Measurements from ENCODE around the gene TDRD12. TPM values are rescaled to one million over a fixed set of nuclear protein-coding genes. Genes with fewer than 3 reads are reported as not detected.
"Not testable (repeated sequence)": the region's sequence is repeated elsewhere in the genome, so short reads cannot be mapped to it uniquely, and the experiment has no call there.

TDRD12 gene
- total and polyA plus RNA-seq, 4 donors: under 0.01 to 0.23 (median 0.02) TPM; not detected in 1

DNA sequence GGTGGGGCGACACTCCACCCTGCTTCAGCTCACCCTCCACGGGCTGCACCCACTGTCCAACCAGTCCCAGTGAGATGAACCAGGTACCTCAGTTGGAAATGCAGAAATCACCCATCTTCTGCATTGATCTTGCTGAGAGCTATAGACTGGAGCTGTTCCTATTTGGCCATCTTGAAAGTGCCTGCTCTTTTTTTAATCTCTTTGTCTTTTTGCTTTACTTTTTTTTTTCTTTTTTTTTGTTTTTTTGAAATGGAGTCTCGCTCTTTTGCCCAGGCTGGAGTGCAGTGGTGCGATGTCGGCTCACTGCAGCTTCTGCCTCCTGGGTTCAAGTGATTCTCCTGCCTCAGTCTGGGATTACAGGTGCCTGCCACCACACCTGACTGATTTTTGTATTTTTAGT is 68.3 kb downstream of the TDRD12 start:
- not testable (repeated sequence) for H3K4me1 ChIP-seq (ENCODE audit: control insufficient read depth in 4 of 4, insufficient read depth in 4 of 4, low read length in 3 of 4); H3K4me3 ChIP-seq (ENCODE audit: low read depth in 1 of 3, low read length in 3 of 3); H3K27ac ChIP-seq (ENCODE audit: low read depth in 1 of 2, low read length in 2 of 2); H3K9ac ChIP-seq (ENCODE audit: low read depth in 1 of 2, low read length in 2 of 2); H3K9me3 ChIP-seq (ENCODE audit: control insufficient read depth in 4 of 4, low read length in 3 of 4); H3K27me3 ChIP-seq (ENCODE audit: control insufficient read depth in 4 of 4, insufficient read depth in 4 of 4, low read length in 3 of 4); DNase-seq (ENCODE audit: low spot score); H3K36me3 ChIP-seq (ENCODE audit: control insufficient read depth in 4 of 4, insufficient read depth in 3 of 4, low read depth in 1 of 4, low read length in 3 of 4)
- 95% methylated on average over 5 of the region's 5 CpGs for WGBS

DNA sequence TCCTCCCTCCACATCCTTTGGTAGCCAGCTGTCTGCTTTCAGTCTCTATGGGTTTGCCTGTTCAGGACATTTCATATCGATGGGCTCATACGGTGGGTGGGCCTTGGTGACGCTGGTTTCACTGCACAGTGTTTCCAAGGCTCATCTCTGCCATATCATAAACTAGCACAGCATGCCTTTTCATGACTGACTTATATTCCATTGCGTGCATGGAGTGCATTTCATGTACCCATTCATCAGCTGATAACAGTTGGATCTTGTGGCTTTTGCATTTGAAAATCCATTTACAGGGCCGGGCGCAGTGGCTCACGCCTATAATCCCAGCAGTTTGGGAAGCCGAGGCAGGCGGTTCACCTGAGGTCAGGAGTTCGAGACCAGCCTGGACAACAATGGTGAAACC is 69.9 kb downstream of the TDRD12 start:
- WGBS: 93% methylated on average over 10 of the region's 10 CpGs
- Histone ChIP-seq H3K27me3 (ENCODE audit: control insufficient read depth in 4 of 4, insufficient read depth in 4 of 4, low read length in 3 of 4) (no peaks in the 10 kb centered on the region), H3K36me3 (ENCODE audit: control insufficient read depth in 4 of 4, insufficient read depth in 3 of 4, low read depth in 1 of 4, low read length in 3 of 4) (no peaks in the 10 kb centered on the region), H3K9me3 (ENCODE audit: control insufficient read depth in 4 of 4, low read length in 3 of 4) (no peaks in the 10 kb centered on the region), H3K4me3 (ENCODE audit: low read depth in 1 of 3, low read length in 3 of 3) (no peak overlapping the region), H3K9ac (ENCODE audit: low read depth in 1 of 2, low read length in 2 of 2) (no peak overlapping the region), H3K4me1 (ENCODE audit: control insufficient read depth in 4 of 4, insufficient read depth in 4 of 4, low read length in 3 of 4) (no peaks in the 10 kb centered on the region), H3K27ac (ENCODE audit: low read depth in 1 of 2, low read length in 2 of 2) (no peak overlapping the region)
- DNase-seq (ENCODE audit: low spot score): no peak
- no peak for TF ChIP-seq HNF4G (IDR thresholded peaks at IDR 0.05)
- no peak for TF ChIP-seq JUND (IDR thresholded peaks at IDR 0.05)
- TF ChIP-seq YY1 (IDR thresholded peaks at IDR 0.05): no peak
- TF ChIP-seq TAF1 (conservative IDR thresholded peaks at IDR 0.05): no peak
- TF ChIP-seq, protein P1, sequence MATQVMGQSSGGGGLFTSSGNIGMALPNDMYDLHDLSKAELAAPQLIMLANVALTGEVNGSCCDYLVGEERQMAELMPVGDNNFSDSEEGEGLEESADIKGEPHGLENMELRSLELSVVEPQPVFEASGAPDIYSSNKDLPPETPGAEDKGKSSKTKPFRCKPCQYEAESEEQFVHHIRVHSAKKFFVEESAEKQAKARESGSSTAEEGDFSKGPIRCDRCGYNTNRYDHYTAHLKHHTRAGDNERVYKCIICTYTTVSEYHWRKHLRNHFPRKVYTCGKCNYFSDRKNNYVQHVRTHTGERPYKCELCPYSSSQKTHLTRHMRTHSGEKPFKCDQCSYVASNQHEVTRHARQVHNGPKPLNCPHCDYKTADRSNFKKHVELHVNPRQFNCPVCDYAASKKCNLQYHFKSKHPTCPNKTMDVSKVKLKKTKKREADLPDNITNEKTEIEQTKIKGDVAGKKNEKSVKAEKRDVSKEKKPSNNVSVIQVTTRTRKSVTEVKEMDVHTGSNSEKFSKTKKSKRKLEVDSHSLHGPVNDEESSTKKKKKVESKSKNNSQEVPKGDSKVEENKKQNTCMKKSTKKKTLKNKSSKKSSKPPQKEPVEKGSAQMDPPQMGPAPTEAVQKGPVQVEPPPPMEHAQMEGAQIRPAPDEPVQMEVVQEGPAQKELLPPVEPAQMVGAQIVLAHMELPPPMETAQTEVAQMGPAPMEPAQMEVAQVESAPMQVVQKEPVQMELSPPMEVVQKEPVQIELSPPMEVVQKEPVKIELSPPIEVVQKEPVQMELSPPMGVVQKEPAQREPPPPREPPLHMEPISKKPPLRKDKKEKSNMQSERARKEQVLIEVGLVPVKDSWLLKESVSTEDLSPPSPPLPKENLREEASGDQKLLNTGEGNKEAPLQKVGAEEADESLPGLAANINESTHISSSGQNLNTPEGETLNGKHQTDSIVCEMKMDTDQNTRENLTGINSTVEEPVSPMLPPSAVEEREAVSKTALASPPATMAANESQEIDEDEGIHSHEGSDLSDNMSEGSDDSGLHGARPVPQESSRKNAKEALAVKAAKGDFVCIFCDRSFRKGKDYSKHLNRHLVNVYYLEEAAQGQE (IDR thresholded peaks at IDR 0.05): no peak

DNA sequence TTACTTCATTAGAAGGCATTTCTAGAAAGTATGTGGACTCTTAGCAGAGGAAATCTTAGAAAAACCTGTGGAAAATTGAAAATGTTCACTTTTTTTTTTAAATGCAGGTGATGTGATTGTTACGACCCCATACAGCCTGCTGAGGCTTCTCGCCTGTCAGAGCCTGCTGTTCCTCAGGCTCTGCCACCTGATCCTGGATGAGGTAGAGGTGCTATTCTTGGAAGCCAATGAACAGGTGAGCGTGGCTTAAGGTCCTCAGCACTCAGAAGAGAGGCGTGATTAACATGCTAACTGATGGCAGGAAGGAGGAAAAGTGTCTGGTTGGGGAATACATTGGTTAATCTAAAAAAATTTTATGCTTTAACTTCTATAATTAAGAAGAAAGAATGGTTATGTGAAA is 78.6 kb downstream of the TDRD12 start:
- no peaks in the 10 kb centered on the region for H3K4me1 ChIP-seq (ENCODE audit: control insufficient read depth in 4 of 4, insufficient read depth in 4 of 4, low read length in 3 of 4)
- H3K27me3 ChIP-seq (ENCODE audit: control insufficient read depth in 4 of 4, insufficient read depth in 4 of 4, low read length in 3 of 4): no peaks in the 10 kb centered on the region
- H3K9ac ChIP-seq (ENCODE audit: low read depth in 1 of 2, low read length in 2 of 2): no peak overlapping the region
- H3K36me3 ChIP-seq (ENCODE audit: control insufficient read depth in 4 of 4, insufficient read depth in 3 of 4, low read depth in 1 of 4, low read length in 3 of 4): no peaks in the 10 kb centered on the region
- H3K9me3 ChIP-seq (ENCODE audit: control insufficient read depth in 4 of 4, low read length in 3 of 4): no peaks in the 10 kb centered on the region
- H3K4me3 ChIP-seq (ENCODE audit: low read depth in 1 of 3, low read length in 3 of 3): no peak overlapping the region
- TF ChIP-seq FOXA1 (IDR thresholded peaks at IDR 0.05) (no peak), EGR1 (IDR thresholded peaks at IDR 0.05; ENCODE audit: low read depth in 2 of 2) (no peak), TAF1 (conservative IDR thresholded peaks at IDR 0.05) (no peak), YY1 (IDR thresholded peaks at IDR 0.05) (no peak), NR2F2 (IDR thresholded peaks at IDR 0.05) (no peak), HNF4A (conservative IDR thresholded peaks at IDR 0.05) (no peak), RXRA (IDR thresholded peaks at IDR 0.05) (no peak), ZBTB33 (IDR thresholded peaks at IDR 0.05) (no peak), HNF4G (IDR thresholded peaks at IDR 0.05) (no peak), GABPA (IDR thresholded peaks at IDR 0.05 in 1 of 2, conservative IDR thresholded peaks at IDR 0.05 in 1 of 2) (no peak), RAD21 (IDR thresholded peaks at IDR 0.05) (no peak), JUND (IDR thresholded peaks at IDR 0.05) (no peak), FOXA2 (IDR thresholded peaks at IDR 0.05) (no peak), SP1 (IDR thresholded peaks at IDR 0.05) (no peak)
- TF ChIP-seq, protein P2, sequence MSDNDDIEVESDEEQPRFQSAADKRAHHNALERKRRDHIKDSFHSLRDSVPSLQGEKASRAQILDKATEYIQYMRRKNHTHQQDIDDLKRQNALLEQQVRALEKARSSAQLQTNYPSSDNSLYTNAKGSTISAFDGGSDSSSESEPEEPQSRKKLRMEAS (IDR thresholded peaks at IDR 0.05): no peak
- TF ChIP-seq, protein P1 (IDR thresholded peaks at IDR 0.05): no peak
- TF ChIP-seq, protein P3, sequence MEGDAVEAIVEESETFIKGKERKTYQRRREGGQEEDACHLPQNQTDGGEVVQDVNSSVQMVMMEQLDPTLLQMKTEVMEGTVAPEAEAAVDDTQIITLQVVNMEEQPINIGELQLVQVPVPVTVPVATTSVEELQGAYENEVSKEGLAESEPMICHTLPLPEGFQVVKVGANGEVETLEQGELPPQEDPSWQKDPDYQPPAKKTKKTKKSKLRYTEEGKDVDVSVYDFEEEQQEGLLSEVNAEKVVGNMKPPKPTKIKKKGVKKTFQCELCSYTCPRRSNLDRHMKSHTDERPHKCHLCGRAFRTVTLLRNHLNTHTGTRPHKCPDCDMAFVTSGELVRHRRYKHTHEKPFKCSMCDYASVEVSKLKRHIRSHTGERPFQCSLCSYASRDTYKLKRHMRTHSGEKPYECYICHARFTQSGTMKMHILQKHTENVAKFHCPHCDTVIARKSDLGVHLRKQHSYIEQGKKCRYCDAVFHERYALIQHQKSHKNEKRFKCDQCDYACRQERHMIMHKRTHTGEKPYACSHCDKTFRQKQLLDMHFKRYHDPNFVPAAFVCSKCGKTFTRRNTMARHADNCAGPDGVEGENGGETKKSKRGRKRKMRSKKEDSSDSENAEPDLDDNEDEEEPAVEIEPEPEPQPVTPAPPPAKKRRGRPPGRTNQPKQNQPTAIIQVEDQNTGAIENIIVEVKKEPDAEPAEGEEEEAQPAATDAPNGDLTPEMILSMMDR (IDR thresholded peaks at IDR 0.05; ENCODE audit: low read depth, low read length, missing input control): no peak
- TF ChIP-seq, protein P4, sequence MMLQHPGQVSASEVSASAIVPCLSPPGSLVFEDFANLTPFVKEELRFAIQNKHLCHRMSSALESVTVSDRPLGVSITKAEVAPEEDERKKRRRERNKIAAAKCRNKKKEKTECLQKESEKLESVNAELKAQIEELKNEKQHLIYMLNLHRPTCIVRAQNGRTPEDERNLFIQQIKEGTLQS (IDR thresholded peaks at IDR 0.05): no peak
- no peak overlapping the region for H3K27ac ChIP-seq (ENCODE audit: low read depth in 1 of 2, low read length in 2 of 2)
- no peak for DNase-seq (ENCODE audit: low spot score)
- WGBS: 90% methylated on average over 4 of the region's 4 CpGs

Data from liver (tissue), 9 donors.